Natural killer cell (primary cell): ENCODE data around the gene GRID2. TPM values are rescaled to one million over a fixed set of nuclear protein-coding genes. Genes with fewer than 3 reads are reported as not detected.

ENCODE experiments used
- ATAC-seq, 3 donors: fragments of 150-1000 bp in 2 of 3; fragments of 200-7000 bp in 1 of 3; cut with Tn5 transposase; 1 replicate in 1 of 3; 2 replicates in 2 of 3; pipeline ENCODE4 v1.10.0; 2021; ENCODE audit warnings: mild to moderate bottlenecking in 2 of 3, moderate library complexity in 2 of 3
- DNase-seq, 2 donors: peaks; one replicate each; pipeline versions ENCODE4 v3.0.0 to v3.0.0-alpha.2; 2013 to 2021; ENCODE audit warnings: mixed read lengths in 1 of 2
- H3K27ac ChIP-seq: one replicate; pipeline ENCODE4 v1.5.1; 2013; ENCODE audit warnings: mild to moderate bottlenecking, low read length
- H3K27me3 ChIP-seq: one replicate; pipeline ENCODE4 v1.6.1; 2013; ENCODE audit warnings: low read length; ENCODE audit not compliant: control insufficient read depth, insufficient read depth
- H3K36me3 ChIP-seq: one replicate; pipeline ENCODE4 v1.6.1; 2013; ENCODE audit warnings: low read length; ENCODE audit not compliant: control insufficient read depth, insufficient read depth
- H3K4me1 ChIP-seq: one replicate; pipeline ENCODE4 v1.6.1; 2013; ENCODE audit warnings: low read length; ENCODE audit not compliant: control insufficient read depth, insufficient read depth
- H3K4me3 ChIP-seq: one replicate; pipeline ENCODE4 v1.5.1; 2013; ENCODE audit warnings: low read length
- H3K9me3 ChIP-seq: one replicate; pipeline ENCODE4 v1.6.1; 2013; ENCODE audit warnings: low read length; ENCODE audit not compliant: control insufficient read depth, insufficient read depth
- H3K27ac Mint-ChIP-seq, 2 donors: one replicate each; pipeline ENCODE4 v1.8.0; 2022; ENCODE audit warnings: mild to moderate bottlenecking in 2 of 2, mixed read lengths in 2 of 2, moderate library complexity in 1 of 2
- H3K27me3 Mint-ChIP-seq, 2 donors: one replicate each; pipeline ENCODE4 v1.8.0; 2022; ENCODE audit warnings: low read depth in 2 of 2, mixed read lengths in 2 of 2
- H3K36me3 Mint-ChIP-seq: one replicate; pipeline ENCODE4 v1.8.0; 2022; ENCODE audit warnings: mixed read lengths
- H3K4me1 Mint-ChIP-seq, 2 donors: one replicate each; pipeline ENCODE4 v1.8.0; 2022; ENCODE audit warnings: mixed read lengths in 2 of 2
- H3K4me3 Mint-ChIP-seq: one replicate; pipeline ENCODE4 v1.8.0; 2022; ENCODE audit warnings: mild to moderate bottlenecking, moderate library complexity, mixed read lengths
- H3K9me3 Mint-ChIP-seq, 2 donors: one replicate each; pipeline ENCODE4 v1.8.0; 2022; ENCODE audit warnings: mixed read lengths in 2 of 2
- WGBS: methylation state at CpG from one replicate; pipeline ENCODE4 v1.1.7; 2013; ENCODE audit warnings: missing lambda C conversion rate; ENCODE audit not compliant: insufficient coverage; 5-methylcytosine and 5-hydroxymethylcytosine counted together
- intact Hi-C: fragments of 100-400 bp; cut with micrococcal nuclease; formaldehyde crosslinking; loops from one replicate; pipeline ENCODE4 v1.14.2; 2022
- total RNA-seq, 4 donors: library from RNA; stranded (reverse); fragments of 120-200 nt in 1 of 4; gene quantifications; one replicate each; pipeline versions ENCODE4 v1.2.3 to v1.2.4, GENCODE V29; 2013 to 2022
- TF ChIP-seq, protein P1 (sequence below): fragments of 200-600 bp; IDR thresholded peaks from one replicate; pipeline ENCODE4 v1.8.0; 2022; ENCODE audit warnings: antibody characterized with exemption

Gene GRID2
- total RNA-seq, 3 donors from 2014 or later (not counting 1 experiment from before 2014, with no cell fraction given), result not detected

DNA sequence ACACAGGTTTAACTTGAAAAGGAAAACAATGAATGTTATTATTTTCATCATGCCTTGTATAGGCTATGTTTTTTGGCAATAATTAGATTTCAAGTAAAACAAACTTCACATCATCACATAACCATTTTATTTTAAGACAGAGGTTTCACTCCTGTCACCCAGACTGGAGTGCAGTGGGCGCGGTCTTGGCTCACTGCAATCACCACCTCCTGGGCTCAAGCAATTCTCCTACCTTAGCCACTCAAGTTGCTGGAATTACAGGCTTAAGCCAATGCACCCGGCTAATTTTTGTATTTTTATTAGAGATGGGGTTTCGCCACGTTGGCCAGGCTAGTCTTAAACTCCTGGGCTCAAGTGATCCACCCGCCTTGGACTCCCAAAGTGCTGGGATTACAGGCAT lies 866.2 kb downstream of the GRID2 start:
- Mint-ChIP-seq H3K36me3 (peaks cover 7% of the 10 kb centered on the region), H3K27ac (no peak overlapping the region), H3K4me3 (no peak overlapping the region), H3K27me3 (no peaks in the 10 kb centered on the region), H3K9me3 (peaks cover 8 to 9% of the 10 kb centered on the region in 2 donors), H3K4me1 (no peaks in the 10 kb centered on the region)
- DNase-seq (no peak), ATAC-seq (no peak)
- Histone ChIP-seq H3K4me1 (no peaks in the 10 kb centered on the region), H3K4me3 (no peak overlapping the region), H3K36me3 (no peaks in the 10 kb centered on the region), H3K27ac (no peak overlapping the region), H3K9me3 (peaks cover 4% of the 10 kb centered on the region), H3K27me3 (no peaks in the 10 kb centered on the region)
- intact Hi-C loops, result no loop called here
- 96% methylated on average over 6 of the region's 6 CpGs for WGBS
- TF ChIP-seq, protein P1, sequence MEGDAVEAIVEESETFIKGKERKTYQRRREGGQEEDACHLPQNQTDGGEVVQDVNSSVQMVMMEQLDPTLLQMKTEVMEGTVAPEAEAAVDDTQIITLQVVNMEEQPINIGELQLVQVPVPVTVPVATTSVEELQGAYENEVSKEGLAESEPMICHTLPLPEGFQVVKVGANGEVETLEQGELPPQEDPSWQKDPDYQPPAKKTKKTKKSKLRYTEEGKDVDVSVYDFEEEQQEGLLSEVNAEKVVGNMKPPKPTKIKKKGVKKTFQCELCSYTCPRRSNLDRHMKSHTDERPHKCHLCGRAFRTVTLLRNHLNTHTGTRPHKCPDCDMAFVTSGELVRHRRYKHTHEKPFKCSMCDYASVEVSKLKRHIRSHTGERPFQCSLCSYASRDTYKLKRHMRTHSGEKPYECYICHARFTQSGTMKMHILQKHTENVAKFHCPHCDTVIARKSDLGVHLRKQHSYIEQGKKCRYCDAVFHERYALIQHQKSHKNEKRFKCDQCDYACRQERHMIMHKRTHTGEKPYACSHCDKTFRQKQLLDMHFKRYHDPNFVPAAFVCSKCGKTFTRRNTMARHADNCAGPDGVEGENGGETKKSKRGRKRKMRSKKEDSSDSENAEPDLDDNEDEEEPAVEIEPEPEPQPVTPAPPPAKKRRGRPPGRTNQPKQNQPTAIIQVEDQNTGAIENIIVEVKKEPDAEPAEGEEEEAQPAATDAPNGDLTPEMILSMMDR, result no peak

DNA sequence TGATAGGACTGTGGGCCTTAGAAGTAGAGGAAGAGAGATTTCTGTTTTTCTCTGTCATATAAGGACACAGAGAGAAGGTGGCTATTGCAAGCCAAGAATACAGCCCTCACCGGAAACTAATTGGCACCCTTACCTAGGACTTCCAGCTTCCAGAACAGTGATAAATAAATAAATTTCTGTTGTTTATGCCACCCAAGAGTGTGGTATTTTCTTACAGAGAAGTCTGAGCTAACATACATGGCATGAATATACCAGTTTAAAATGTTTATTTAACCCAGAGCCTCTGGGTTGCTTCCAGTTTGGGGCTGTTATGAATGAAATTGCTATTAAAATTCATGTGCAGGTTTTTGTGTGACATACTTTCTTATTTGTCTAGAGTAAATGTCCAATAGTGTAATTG lies 870.8 kb downstream of the GRID2 start:
- no peak overlapping the region for H3K4me3 Mint-ChIP-seq
- WGBS, result no CpG with 5 or more reads among the region's 1 CpG
- H3K27ac Mint-ChIP-seq, result no peak overlapping the region
- H3K4me1 Mint-ChIP-seq, result no peaks in the 10 kb centered on the region
- no peak overlapping the region for H3K27ac ChIP-seq
- ATAC-seq (no peak), DNase-seq (no peak)
- H3K9me3 Mint-ChIP-seq, result peaks cover 7 to 10% of the 10 kb centered on the region in 2 donors
- TF ChIP-seq, protein P1, result no peak
- H3K4me3 ChIP-seq, result no peak overlapping the region
- H3K36me3 ChIP-seq, result no peaks in the 10 kb centered on the region
- H3K4me1 ChIP-seq, result no peaks in the 10 kb centered on the region
- H3K27me3 Mint-ChIP-seq, result no peaks in the 10 kb centered on the region
- no peaks in the 10 kb centered on the region for H3K27me3 ChIP-seq
- peaks cover 7% of the 10 kb centered on the region for H3K36me3 Mint-ChIP-seq
- intact Hi-C loops, result no loop called here
- H3K9me3 ChIP-seq, result peaks cover 4% of the 10 kb centered on the region

DNA sequence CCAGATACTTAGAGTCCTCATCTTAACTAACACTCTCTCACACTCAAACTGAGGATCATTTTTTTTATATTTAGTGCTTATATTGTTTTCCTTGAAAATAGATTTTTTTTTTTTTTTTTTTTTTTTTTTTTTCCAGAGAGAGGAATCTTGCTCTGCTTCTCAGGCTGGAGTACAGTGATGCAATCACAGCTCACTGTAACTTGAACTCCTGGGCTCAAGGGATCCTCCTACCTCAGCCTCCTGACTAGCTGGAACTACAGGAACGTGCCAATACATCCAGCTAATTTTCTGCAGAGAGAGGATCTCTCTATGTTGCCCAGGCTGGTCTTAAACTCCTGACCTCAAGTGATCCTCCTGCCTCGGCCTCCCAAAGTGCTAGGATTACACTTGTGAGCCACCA lies 874.5 kb downstream of the GRID2 start:
- Mint-ChIP-seq H3K4me3 (no peak overlapping the region), H3K27ac (no peak overlapping the region), H3K4me1 (no peaks in the 10 kb centered on the region), H3K9me3 (peaks cover 7 to 11% of the 10 kb centered on the region in 2 donors), H3K27me3 (no peaks in the 10 kb centered on the region), H3K36me3 (no peaks in the 10 kb centered on the region)
- no peaks in the 10 kb centered on the region for H3K9me3 ChIP-seq
- WGBS, result 61% methylated on average over 2 of the region's 2 CpGs
- DNase-seq, result no peak
- no peaks in the 10 kb centered on the region for H3K27me3 ChIP-seq
- ATAC-seq, result no peak
- no peak overlapping the region for H3K27ac ChIP-seq
- H3K4me3 ChIP-seq, result no peak overlapping the region
- intact Hi-C loops, result no loop called here
- TF ChIP-seq, protein P1, result no peak
- H3K4me1 ChIP-seq, result no peaks in the 10 kb centered on the region
- H3K36me3 ChIP-seq, result no peaks in the 10 kb centered on the region

DNA sequence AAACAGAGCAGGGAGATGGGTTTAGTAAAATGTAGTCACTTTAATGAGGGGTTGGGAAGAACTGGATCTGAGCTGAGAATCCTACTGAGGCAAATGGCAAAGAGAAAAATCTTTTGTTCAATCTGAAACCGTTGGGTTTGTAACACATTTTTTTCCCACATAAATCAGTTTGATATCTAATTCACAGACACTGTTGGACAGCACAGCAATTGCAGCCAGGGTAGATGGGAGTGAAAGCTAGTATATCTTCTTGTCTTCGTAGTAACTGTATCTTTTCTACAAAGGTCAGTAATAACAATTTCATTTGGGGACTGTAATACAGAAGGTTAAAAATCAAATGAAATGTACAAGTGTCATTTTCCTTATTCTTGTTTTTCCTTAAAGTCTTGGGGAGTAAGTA lies 875.3 kb downstream of the GRID2 start:
- Mint-ChIP-seq H3K36me3 (no peaks in the 10 kb centered on the region), H3K27ac (no peak overlapping the region), H3K9me3 (peaks cover 10 to 15% of the 10 kb centered on the region in 2 donors), H3K4me1 (no peaks in the 10 kb centered on the region), H3K4me3 (no peak overlapping the region), H3K27me3 (no peaks in the 10 kb centered on the region)
- no peak for ATAC-seq
- Histone ChIP-seq H3K9me3 (no peaks in the 10 kb centered on the region), H3K27ac (no peak overlapping the region), H3K27me3 (no peaks in the 10 kb centered on the region), H3K4me1 (no peaks in the 10 kb centered on the region), H3K4me3 (no peak overlapping the region), H3K36me3 (no peaks in the 10 kb centered on the region)
- no peak for DNase-seq
- WGBS, result 86% methylated on average over 1 of the region's 2 CpGs
- intact Hi-C loops, result no loop called here
- TF ChIP-seq, protein P1, result no peak
